ENCODE measurements around the gene CDK16.

The CDK16 gene

GRCh38 chrX:47186096-47186740 lies 32.3 kb upstream of the CDK16 start:
- H4K20me1 ChIP-seq (ENCODE audit: insufficient read depth): no peaks in the 10 kb centered on the region
- no peak overlapping the region for H3K4me3 ChIP-seq (IDR thresholded peaks at IDR 0.05; ENCODE audit: insufficient read depth, low read depth, low read length)
- no peaks in the 10 kb centered on the region for H3K79me2 ChIP-seq (ENCODE audit: insufficient read depth, low read depth)
- peaks cover 4% of the 10 kb centered on the region for H3K4me1 ChIP-seq (ENCODE audit: low read depth, poor library complexity, severe bottlenecking)
- H3K4me2 ChIP-seq: no peak overlapping the region
- H3K27ac ChIP-seq: no peak overlapping the region
- no peaks in the 10 kb centered on the region for H3K27me3 ChIP-seq (ENCODE audit: insufficient read depth, low read depth)
- no peaks in the 10 kb centered on the region for H3K36me3 ChIP-seq (ENCODE audit: insufficient read depth)
- H2AFZ ChIP-seq (ENCODE audit: low read depth): no peak overlapping the region
- no peak overlapping the region for H3K9ac ChIP-seq
- no peak for TF ChIP-seq CTCF (conservative IDR thresholded peaks at IDR 0.05; ENCODE audit: low read depth, low read length)

- H3K36me3 ChIP-seq (ENCODE audit: insufficient read depth): no peaks in the 10 kb centered on the region
- H4K20me1 ChIP-seq (ENCODE audit: insufficient read depth): no peaks in the 10 kb centered on the region
- 0 out of 2 replicates have a peak, but pooled peaks cover 5% of the 10 kb centered on the region for H3K79me2 ChIP-seq (ENCODE audit: insufficient read depth, low read depth)
- no peak overlapping the region for H3K4me2 ChIP-seq
- no peak overlapping the region for H3K4me3 ChIP-seq (IDR thresholded peaks at IDR 0.05; ENCODE audit: insufficient read depth, low read depth, low read length)
- H3K4me1 ChIP-seq (ENCODE audit: low read depth, poor library complexity, severe bottlenecking): peaks cover 4% of the 10 kb centered on the region
- no peaks in the 10 kb centered on the region for H3K27me3 ChIP-seq (ENCODE audit: insufficient read depth, low read depth)
- H3K9ac ChIP-seq: no peak overlapping the region
- no peak overlapping the region for H3K27ac ChIP-seq
- no peak overlapping the region for H2AFZ ChIP-seq (ENCODE audit: low read depth)
- TF ChIP-seq CTCF (conservative IDR thresholded peaks at IDR 0.05; ENCODE audit: low read depth, low read length): no peak
Measured at GRCh38 chrX:47187106-47187677, 31.3 kb upstream of the CDK16 start.

- H3K27me3 ChIP-seq (ENCODE audit: insufficient read depth, low read depth): no peaks in the 10 kb centered on the region
- no peak overlapping the region for H3K4me3 ChIP-seq (IDR thresholded peaks at IDR 0.05; ENCODE audit: insufficient read depth, low read depth, low read length)
- no peaks in the 10 kb centered on the region for H3K36me3 ChIP-seq (ENCODE audit: insufficient read depth)
- H3K9ac ChIP-seq: no peak overlapping the region
- peaks cover 18% of the 10 kb centered on the region for H3K79me2 ChIP-seq (ENCODE audit: insufficient read depth, low read depth)
- no peak overlapping the region; the same call in 1 of the 2 replicates for H2AFZ ChIP-seq (ENCODE audit: low read depth)
- H4K20me1 ChIP-seq (ENCODE audit: insufficient read depth): no peaks in the 10 kb centered on the region
- H3K4me2 ChIP-seq: no peak overlapping the region; the same call in 1 of the 2 replicates
- peaks cover 19% of the 10 kb centered on the region for H3K4me1 ChIP-seq (ENCODE audit: low read depth, poor library complexity, severe bottlenecking)
- TF ChIP-seq CTCF (conservative IDR thresholded peaks at IDR 0.05; ENCODE audit: low read depth, low read length): no peak
- H3K27ac ChIP-seq: no peak overlapping the region
Measured at GRCh38 chrX:47189906-47190305, 28.6 kb upstream of the CDK16 start.

- no peak overlapping the region for H3K4me3 ChIP-seq (IDR thresholded peaks at IDR 0.05; ENCODE audit: insufficient read depth, low read depth, low read length)
- H3K4me1 ChIP-seq (ENCODE audit: low read depth, poor library complexity, severe bottlenecking): peaks cover 26% of the 10 kb centered on the region
- H2AFZ ChIP-seq (ENCODE audit: low read depth): peak overlapping the region; percentile 67
- no peaks in the 10 kb centered on the region for H3K36me3 ChIP-seq (ENCODE audit: insufficient read depth)
- H4K20me1 ChIP-seq (ENCODE audit: insufficient read depth): no peaks in the 10 kb centered on the region
- peak overlapping the region; percentile 85 for H3K9ac ChIP-seq
- no peak for TF ChIP-seq CTCF (conservative IDR thresholded peaks at IDR 0.05; ENCODE audit: low read depth, low read length)
- peak overlapping the region; percentile 73 for H3K27ac ChIP-seq
- peak overlapping the region; percentile 80 for H3K4me2 ChIP-seq
- H3K79me2 ChIP-seq (ENCODE audit: insufficient read depth, low read depth): peaks cover 25% of the 10 kb centered on the region
- H3K27me3 ChIP-seq (ENCODE audit: insufficient read depth, low read depth): no peaks in the 10 kb centered on the region
Measured at GRCh38 chrX:47190445-47191269, 27.8 kb upstream of the CDK16 start.
